ENCODE measurements around the gene LHX1.

Gene LHX1

GRCh38 chr17:36923814-36924221, 13.5 kb upstream of the LHX1 start:
- DNase-seq, result no peak

GRCh38 chr17:36926226-36926625, 11.0 kb upstream of the LHX1 start:
- no peak for DNase-seq

- DNase-seq, result no peak
These were observed 10.6 kb upstream of the LHX1 start for GRCh38 chr17:36926701-36927100.

- DNase-seq, result no peak
These were observed 8.6 kb upstream of the LHX1 start for GRCh38 chr17:36928471-36929345.

- no peak for DNase-seq
These were observed 7.3 kb upstream of the LHX1 start for GRCh38 chr17:36929851-36930582.

- no peak for DNase-seq
These were observed 6.7 kb upstream of the LHX1 start for GRCh38 chr17:36930583-36930900.

GRCh38 chr17:36931096-36931696, 6.1 kb upstream of the LHX1 start:
- DNase-seq, result no peak

GRCh38 chr17:36931697-36932382, 5.4 kb upstream of the LHX1 start:
- no peak for DNase-seq

- DNase-seq, result no peak
These were observed 4.9 kb upstream of the LHX1 start for GRCh38 chr17:36932383-36932693.

GRCh38 chr17:36932694-36933511, 4.4 kb upstream of the LHX1 start:
- no peak for DNase-seq

GRCh38 chr17:36933512-36934143, 3.6 kb upstream of the LHX1 start:
- no peak for DNase-seq

- no peak for DNase-seq
These were observed 3.1 kb upstream of the LHX1 start for GRCh38 chr17:36934144-36934691.

GRCh38 chr17:36934692-36935630, 2.3 kb upstream of the LHX1 start:
- DNase-seq, result peak; percentile 51

- DNase-seq, result no peak
These were observed 1.4 kb upstream of the LHX1 start for GRCh38 chr17:36935671-36936454.

GRCh38 chr17:36936455-36937000, 747 bp upstream of the LHX1 start:
- no peak for DNase-seq

- peak; percentile 63 for DNase-seq
These were observed 787 bp downstream of the LHX1 start for GRCh38 chr17:36937959-36938565.

GRCh38 chr17:36938566-36939051, 1.3 kb downstream of the LHX1 start:
- DNase-seq, result peak; percentile 47

- DNase-seq, result no peak
These were observed 2.0 kb downstream of the LHX1 start for GRCh38 chr17:36939052-36939801.
